Suprapubic skin (tissue), 4 donors: Measurements from ENCODE around the gene WNT2B. TPM values are rescaled to one million over a fixed set of nuclear protein-coding genes. Genes with fewer than 3 reads are reported as not detected.

Experiments
- DNase-seq, 2 donors: peaks; one replicate each; pipeline ENCODE4 v3.0.0-alpha.2; 2019; ENCODE audit warnings: low spot score in 2 of 2
- H3K27ac ChIP-seq: fragments of 200-600 bp; sonication (generic); one replicate; pipeline ENCODE4 v1.5.1; 2019
- H3K27me3 ChIP-seq: fragments of 200-600 bp; sonication (generic); one replicate; pipeline ENCODE4 v1.5.1; 2019
- H3K36me3 ChIP-seq: fragments of 200-600 bp; sonication (generic); one replicate; pipeline ENCODE4 v1.5.1; 2019
- H3K4me1 ChIP-seq: fragments of 200-600 bp; sonication (generic); one replicate; pipeline ENCODE4 v1.5.1; 2019
- H3K4me3 ChIP-seq: fragments of 200-600 bp; sonication (generic); one replicate; pipeline ENCODE4 v1.5.1; 2019; ENCODE audit warnings: mild to moderate bottlenecking
- H3K9me3 ChIP-seq: fragments of 200-600 bp; sonication (generic); one replicate; pipeline ENCODE4 v1.5.1; 2019
- EP300 ChIP-seq: sonication (generic); formaldehyde crosslinking; IDR thresholded peaks from one replicate; pipeline ENCODE4 v1.6.1; 2017; ENCODE audit warnings: antibody characterized with exemption
- POLR2A ChIP-seq, 2 donors: fragments of 450-650 bp; IDR thresholded peaks; one replicate each; pipeline ENCODE4 v1.6.1; 2017; ENCODE audit warnings: antibody characterized with exemption in 2 of 2, mild to moderate bottlenecking in 2 of 2, moderate library complexity in 2 of 2
- POLR2AphosphoS5 ChIP-seq, 3 donors: sonication (generic); formaldehyde crosslinking; IDR thresholded peaks; one replicate each; pipeline ENCODE4 v1.6.1; 2017; ENCODE audit warnings: antibody characterized with exemption in 3 of 3
- WGBS: methylation state at CpG from one replicate; pipeline ENCODE4 v1.1.5; 2018; 5-methylcytosine and 5-hydroxymethylcytosine counted together
- total RNA-seq, 4 donors: library from RNA; depleted of rRNA; stranded (reverse); fragments of >200 nt; gene quantifications; one replicate each; pipeline ENCODE4 v1.1.0, GENCODE V29; 2016
- TF ChIP-seq, protein P1 (sequence below), 2 donors: fragments of 200-600 bp in 1 of 2; fragments of 450-650 bp in 1 of 2; sonication (generic) in 1 of 2; IDR thresholded peaks; one replicate each; pipeline ENCODE4 v1.5.1; 2016 to 2019; ENCODE audit warnings: antibody characterized with exemption in 2 of 2, mild to moderate bottlenecking in 1 of 2, moderate library complexity in 1 of 2

WNT2B gene
- total RNA-seq, 4 donors from 2014 or later = 18.6 to 57.9 (median 38.8) TPM

- no peaks in the 10 kb centered on the region for H3K4me1 ChIP-seq
- WGBS = 83% methylated on average over 2 of the region's 2 CpGs
- H3K27ac ChIP-seq = no peak overlapping the region
- H3K9me3 ChIP-seq = no peaks in the 10 kb centered on the region
- peaks cover 17% of the 10 kb centered on the region for H3K36me3 ChIP-seq
- TF ChIP-seq POLR2A (IDR thresholded peaks at IDR 0.05) (no peak), EP300 (no peak), POLR2AphosphoS5 (IDR thresholded peaks at IDR 0.05) (no peak)
- TF ChIP-seq, protein P1, sequence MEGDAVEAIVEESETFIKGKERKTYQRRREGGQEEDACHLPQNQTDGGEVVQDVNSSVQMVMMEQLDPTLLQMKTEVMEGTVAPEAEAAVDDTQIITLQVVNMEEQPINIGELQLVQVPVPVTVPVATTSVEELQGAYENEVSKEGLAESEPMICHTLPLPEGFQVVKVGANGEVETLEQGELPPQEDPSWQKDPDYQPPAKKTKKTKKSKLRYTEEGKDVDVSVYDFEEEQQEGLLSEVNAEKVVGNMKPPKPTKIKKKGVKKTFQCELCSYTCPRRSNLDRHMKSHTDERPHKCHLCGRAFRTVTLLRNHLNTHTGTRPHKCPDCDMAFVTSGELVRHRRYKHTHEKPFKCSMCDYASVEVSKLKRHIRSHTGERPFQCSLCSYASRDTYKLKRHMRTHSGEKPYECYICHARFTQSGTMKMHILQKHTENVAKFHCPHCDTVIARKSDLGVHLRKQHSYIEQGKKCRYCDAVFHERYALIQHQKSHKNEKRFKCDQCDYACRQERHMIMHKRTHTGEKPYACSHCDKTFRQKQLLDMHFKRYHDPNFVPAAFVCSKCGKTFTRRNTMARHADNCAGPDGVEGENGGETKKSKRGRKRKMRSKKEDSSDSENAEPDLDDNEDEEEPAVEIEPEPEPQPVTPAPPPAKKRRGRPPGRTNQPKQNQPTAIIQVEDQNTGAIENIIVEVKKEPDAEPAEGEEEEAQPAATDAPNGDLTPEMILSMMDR (IDR thresholded peaks at IDR 0.05) = no peak
- DNase-seq = no peak
- H3K27me3 ChIP-seq = no peaks in the 10 kb centered on the region
- H3K4me3 ChIP-seq = no peak overlapping the region
These were observed 37.3 kb downstream of the WNT2B start for GRCh38 chr1:112546076-112546475.

- WGBS = 89% methylated on average over 3 of the region's 3 CpGs
- Histone ChIP-seq H3K9me3 (no peaks in the 10 kb centered on the region), H3K27ac (no peak overlapping the region), H3K36me3 (peaks cover 13% of the 10 kb centered on the region), H3K4me1 (no peaks in the 10 kb centered on the region), H3K27me3 (no peaks in the 10 kb centered on the region), H3K4me3 (no peak overlapping the region)
- no peak for TF ChIP-seq POLR2AphosphoS5 (IDR thresholded peaks at IDR 0.05)
- no peak for TF ChIP-seq EP300
- TF ChIP-seq, protein P1 (IDR thresholded peaks at IDR 0.05) = no peak
- TF ChIP-seq POLR2A (IDR thresholded peaks at IDR 0.05) = no peak
- DNase-seq = no peak
These were observed 39.8 kb downstream of the WNT2B start for GRCh38 chr1:112548547-112548946.

- no peaks in the 10 kb centered on the region for H3K27me3 ChIP-seq
- TF ChIP-seq POLR2A (IDR thresholded peaks at IDR 0.05) = no peak
- TF ChIP-seq, protein P1 (IDR thresholded peaks at IDR 0.05) = no peak
- no peak for TF ChIP-seq EP300
- no peak for TF ChIP-seq POLR2AphosphoS5 (IDR thresholded peaks at IDR 0.05)
- no peak for DNase-seq
- WGBS = 87% methylated on average over 2 of the region's 2 CpGs
- no peaks in the 10 kb centered on the region for H3K4me1 ChIP-seq
- no peak overlapping the region for H3K27ac ChIP-seq
- peaks cover 13% of the 10 kb centered on the region for H3K36me3 ChIP-seq
- H3K4me3 ChIP-seq = no peak overlapping the region
- H3K9me3 ChIP-seq = no peaks in the 10 kb centered on the region
These were observed 40.8 kb downstream of the WNT2B start for GRCh38 chr1:112549590-112549989.

DNA sequence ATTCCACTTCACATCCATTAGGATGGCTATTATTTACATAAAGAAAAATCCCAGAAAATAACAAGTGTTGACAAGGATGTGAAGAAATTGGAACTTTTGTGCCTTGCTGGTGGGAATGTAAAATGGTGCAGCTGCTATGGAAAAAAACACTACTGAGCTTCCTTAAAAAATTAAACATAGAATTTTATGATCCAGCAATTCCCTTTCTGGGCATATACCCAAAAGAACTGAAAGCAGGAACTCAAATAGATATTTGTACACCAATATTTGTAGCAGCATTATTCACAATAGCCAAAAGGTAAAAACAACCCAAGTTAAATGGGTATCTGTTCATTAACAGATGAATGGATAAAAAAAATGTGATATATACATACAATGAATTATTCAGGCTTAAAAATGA lies 45.6 kb downstream of the WNT2B start:
- Histone ChIP-seq H3K9me3 (no peaks in the 10 kb centered on the region), H3K27me3 (no peaks in the 10 kb centered on the region), H3K4me3 (no peak overlapping the region), H3K4me1 (no peaks in the 10 kb centered on the region), H3K36me3 (peaks cover 9% of the 10 kb centered on the region), H3K27ac (no peak overlapping the region)
- TF ChIP-seq POLR2A (IDR thresholded peaks at IDR 0.05) = no peak
- TF ChIP-seq EP300 = no peak
- TF ChIP-seq, protein P1 (IDR thresholded peaks at IDR 0.05) = no peak
- no peak for TF ChIP-seq POLR2AphosphoS5 (IDR thresholded peaks at IDR 0.05)
- DNase-seq = no peak

- Histone ChIP-seq H3K36me3 (peaks cover 9% of the 10 kb centered on the region), H3K27me3 (no peaks in the 10 kb centered on the region), H3K27ac (no peak overlapping the region), H3K4me1 (no peaks in the 10 kb centered on the region), H3K9me3 (no peaks in the 10 kb centered on the region), H3K4me3 (no peak overlapping the region)
- TF ChIP-seq POLR2A (IDR thresholded peaks at IDR 0.05) (no peak), POLR2AphosphoS5 (IDR thresholded peaks at IDR 0.05) (no peak)
- TF ChIP-seq, protein P1 (IDR thresholded peaks at IDR 0.05) = no peak
- WGBS = 84% methylated on average over 1 of the region's 1 CpG
- no peak for DNase-seq
These were observed 48.6 kb downstream of the WNT2B start for GRCh38 chr1:112557385-112557784.
